Activated CD4-positive, CD25-positive, alpha-beta regulatory T cell treated with anti-CD3 and anti-CD28 coated beads, Interleukin-2, amount 50 U/mL, for 72 hours (primary cell): ENCODE data around the gene PGBD5.

Source experiments
- DNase-seq: peaks from one replicate; pipeline ENCODE4 v3.0.0; 2021

Gene PGBD5

DNA sequence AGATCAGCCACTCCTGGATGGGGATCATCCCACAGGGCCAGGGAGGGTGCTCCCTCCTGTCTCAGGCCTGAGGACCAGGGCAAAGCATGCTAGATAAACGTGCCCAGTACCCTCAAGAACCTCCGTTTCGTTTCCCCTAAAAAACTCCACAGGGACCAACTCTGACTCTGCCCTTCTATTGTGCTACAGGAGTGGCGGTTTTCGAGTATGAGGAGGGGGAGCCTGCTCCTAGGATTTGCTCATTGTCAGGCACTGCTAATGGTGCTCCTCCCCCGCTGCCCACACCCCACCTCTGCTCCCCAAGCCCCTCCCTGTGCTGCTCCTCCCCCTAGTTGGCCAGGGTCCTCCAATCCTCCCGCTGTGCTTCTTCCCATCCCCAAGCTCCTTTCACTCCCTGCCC is 32.0 kb downstream of the PGBD5 start:
- no peak for DNase-seq

DNA sequence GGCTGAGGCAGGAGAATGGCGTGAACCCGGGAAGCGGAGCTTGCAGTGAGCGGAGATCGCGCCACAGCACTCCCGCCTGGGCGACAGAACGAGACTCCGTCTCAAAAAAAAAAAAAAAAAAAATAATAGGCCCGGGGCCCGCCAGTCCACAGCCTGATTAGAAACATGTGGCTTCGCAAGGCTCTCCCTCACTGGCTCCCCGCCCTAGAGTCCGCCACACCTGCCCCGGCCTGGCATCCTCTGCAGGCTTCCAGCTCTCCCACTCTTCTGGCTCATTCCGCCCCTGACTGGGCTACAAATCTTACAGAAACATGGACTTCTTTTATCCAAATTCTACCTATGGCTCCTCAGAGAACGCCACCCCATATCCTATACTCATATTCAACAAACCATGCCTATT is 32.4 kb downstream of the PGBD5 start:
- no peak for DNase-seq

DNA sequence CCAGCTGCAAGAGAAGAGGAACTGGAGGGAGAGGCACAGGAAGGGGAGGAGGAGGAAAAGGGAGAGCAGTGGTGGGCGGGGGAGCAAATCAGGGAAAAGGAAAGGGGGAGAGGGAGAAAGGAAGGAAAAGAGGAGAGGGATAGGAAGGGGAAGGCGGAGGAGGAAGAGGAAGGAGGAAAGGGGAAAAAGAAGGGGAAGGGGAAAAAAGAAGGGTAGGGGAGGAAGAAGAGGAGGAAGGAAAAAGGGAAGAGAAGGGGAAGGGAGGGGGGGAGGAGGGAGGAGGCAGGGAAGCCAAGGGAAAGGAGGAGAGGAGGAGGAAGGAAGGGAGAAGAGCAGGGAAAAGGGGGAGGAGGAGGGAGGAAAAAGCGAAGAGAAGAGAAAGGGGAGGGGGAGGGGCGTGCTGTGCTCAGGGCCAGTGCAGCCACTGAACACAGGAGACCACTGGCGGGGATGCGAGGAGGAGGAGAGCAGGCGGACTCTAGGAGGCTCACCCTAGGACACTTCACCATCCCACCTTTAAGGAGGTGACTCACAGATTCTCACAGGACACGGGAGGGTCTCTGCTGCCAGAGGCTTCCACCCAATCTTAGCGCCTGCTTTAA is 33.1 kb downstream of the PGBD5 start:
- DNase-seq = no peak

DNA sequence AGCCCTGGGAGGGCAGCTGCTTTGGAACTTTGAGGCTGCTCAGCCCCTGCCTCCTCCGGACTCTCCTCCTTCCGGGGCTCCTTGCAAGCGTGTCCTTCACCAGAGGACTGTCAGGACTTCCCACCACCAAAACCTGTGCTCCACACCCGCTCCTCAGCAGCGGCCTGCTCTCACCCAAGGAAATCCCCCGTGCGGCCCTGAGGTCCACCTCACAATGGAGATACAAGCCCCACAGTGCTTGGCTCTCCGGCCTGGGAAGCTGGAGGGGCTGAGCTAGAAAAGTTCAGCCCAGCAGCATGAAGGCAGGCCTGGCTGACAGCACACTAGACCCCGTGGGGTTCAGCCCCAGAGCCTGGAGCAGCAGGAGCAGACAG is 33.6 kb downstream of the PGBD5 start:
- no peak for DNase-seq

DNA sequence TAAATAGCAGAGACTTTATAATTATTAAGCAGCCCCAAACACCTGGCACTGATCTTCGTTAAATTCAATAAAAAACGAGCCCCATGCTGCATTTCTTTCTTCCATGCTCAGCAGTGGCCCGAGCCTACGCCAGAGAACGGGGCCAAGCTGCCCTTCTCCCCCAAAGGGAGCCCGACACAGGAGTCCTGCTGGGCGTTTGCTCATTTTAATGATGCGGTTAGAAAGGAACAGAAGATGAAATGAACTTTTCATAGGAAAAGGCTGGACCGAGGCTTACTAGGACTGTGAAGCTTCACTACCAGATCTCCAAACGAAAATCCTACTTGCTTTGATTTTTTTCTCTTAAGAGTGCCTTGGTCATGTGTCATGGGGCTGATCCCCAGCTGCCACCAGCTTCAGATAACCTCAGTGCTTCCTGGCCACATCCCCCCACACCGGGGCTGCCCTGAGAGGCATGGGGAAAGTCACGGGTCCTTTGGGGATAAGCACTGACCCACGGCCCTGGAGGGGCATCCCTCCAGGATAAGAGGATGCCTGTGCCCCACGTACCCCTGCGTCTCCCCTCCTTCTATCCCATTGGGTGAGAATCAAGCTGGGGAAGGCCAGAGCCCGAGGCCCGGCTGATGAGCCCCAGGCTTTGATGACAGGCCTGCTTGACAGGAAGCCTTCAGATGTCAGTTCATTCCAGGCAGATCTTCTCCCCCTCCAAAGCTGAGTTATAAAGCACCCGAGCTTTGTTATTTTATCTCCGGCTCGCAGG is 34.2 kb downstream of the PGBD5 start:
- DNase-seq = no peak

DNA sequence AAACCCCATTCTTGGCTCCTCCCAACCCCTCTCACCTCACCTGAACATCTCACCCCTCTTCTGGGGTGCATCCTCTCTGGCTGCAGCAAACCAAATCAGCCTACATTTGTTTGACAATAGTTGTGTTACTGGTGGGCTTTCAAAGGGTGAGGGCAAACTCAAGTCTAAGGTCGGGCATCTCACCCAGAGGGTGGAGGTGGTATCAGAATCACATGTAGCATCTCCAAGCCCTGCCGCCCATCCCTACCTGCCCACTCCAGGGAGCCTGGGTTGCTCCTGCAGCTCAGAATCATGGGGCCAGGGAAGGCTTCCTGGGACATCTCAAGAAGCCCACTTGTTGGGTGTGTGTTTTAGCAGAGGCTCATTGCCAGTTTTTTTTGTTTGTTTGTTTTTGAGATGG is 35.8 kb downstream of the PGBD5 start:
- no peak for DNase-seq

DNA sequence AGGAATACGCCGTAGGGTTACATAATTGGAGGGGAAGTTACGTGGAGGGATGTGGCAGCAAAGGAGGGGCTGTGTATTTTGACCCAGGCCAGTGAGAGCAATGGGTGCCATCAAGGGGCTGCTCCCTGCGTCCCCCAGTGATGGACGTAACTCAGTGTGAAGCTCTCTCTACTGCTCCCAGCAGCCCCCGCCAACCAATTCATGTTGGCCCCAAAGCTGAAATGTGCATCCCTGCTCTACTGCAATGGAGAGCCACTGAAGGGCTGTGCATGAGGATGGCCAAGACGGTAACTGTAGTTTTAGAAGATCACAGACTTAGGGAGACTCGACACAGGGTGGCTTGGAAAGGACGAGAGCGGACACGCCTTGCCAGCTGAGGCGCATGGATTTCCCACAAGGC is 38.3 kb downstream of the PGBD5 start:
- no peak for DNase-seq

DNA sequence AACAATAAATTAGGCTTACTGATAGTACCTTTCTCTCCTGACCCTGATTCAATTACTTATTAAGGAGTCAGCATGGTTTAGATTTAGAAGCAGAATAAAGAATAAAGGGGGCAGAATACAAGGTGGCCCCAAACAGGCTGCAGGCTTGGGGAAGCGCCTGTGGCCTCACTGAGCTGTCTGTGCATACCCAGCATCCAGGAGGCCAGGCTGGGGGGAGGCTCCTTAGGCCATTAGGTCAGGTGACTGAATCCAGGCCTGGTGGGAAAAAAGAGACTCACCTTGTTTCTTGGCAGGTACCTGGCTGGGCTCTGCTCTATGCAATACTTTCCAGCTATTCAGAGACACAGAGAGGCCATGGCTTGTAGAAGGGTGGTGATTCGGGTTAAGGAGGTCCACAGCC is 38.8 kb downstream of the PGBD5 start:
- DNase-seq = no peak

DNA sequence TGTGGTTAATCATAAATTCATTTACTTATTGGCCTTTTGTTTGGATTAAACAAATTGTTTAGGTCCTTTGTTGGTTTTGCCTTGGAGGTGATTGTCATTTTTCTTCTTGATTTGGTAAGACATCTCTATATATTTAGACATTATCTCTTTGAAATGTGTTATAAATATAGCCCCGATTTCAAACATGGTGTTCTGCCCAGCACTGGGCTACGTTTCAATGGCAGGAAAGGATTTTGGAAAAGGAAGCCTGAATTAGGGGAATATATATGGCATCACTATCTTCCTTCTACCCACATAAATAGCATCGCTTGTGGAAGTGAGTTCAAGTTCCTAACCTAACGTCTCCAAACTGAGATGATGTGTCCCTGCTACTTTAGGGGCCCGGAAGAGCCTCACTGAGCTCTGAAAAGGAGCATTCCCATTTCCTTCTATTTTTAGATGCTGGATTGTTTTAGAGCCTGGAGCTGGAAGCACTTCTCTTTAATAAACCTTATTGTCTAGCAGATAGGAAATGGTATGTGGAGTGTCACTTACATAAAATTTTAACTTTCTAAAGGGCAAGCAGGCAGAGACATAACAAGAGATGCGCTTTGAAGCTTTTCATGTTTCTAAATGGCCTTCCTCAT is 39.4 kb downstream of the PGBD5 start:
- DNase-seq = no peak

DNA sequence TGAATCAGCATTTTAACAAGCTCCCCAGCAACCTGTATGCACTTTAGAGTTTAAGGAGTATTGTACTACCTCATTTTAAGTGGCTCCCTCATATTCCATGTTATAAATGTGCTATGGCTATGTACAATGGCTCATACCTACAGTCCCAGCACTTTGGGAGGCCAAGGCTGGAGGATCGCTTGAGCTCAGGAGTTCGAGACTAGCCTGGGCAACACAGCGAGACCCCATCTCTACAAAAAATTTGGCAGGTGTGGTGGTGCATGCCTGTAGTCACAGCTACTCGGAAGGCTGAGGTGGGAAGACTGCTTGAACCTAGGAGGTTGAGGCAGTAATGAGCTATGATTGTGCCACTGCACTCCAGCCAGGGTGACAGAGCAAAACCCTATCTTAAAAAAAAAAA is 40.2 kb downstream of the PGBD5 start:
- no peak for DNase-seq

DNA sequence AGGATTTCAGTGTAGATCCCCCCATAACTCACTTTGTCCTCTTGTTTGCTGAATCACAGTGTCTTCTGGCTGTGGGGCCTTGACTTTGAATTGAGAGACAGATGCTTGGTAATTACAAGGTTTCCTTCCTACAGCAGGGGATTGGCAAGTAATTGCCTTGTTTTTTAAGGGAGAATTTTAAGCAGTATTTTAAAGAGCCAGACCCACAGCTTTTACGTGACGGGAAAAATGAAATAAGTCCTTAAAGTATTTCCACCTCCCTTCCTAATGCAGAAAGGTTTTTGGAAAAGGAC is 41.0 kb downstream of the PGBD5 start:
- DNase-seq = no peak

DNA sequence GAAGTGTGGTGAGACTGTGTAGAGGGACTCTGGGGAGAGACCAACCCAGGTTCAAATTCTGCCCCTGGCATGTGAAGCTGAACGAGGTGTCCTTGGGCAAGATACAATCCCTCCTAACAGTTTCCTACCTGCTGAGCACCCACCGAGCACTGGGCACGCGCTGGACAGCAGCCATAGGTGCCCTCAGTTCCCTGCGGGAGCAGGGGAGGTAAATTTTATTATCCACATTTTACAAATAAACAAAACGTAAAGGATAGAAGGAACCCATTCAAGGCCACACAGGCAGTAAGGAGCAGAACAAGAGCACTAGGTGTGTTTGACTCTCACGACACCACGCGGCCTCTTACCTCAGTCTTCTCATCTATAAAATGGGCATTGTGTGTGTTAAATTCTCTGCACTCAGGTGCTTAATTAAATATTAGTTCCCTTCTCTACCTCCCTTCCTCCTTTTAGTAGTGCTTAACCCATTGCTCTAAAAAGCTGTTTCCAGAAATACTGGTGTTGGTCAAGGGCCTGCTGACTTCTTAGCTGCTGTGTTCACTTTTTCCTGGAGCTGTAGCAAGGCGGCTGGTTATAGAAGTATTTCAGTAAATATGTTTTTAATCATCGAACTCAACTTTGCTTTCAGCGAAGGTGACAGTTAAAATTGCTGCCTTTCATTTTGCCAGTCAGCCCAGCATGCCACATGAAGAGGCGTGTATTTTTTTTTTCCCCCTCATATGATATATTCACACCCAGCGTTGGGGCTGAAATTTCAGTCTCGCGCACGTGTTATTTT is 41.6 kb downstream of the PGBD5 start:
- no peak for DNase-seq

DNA sequence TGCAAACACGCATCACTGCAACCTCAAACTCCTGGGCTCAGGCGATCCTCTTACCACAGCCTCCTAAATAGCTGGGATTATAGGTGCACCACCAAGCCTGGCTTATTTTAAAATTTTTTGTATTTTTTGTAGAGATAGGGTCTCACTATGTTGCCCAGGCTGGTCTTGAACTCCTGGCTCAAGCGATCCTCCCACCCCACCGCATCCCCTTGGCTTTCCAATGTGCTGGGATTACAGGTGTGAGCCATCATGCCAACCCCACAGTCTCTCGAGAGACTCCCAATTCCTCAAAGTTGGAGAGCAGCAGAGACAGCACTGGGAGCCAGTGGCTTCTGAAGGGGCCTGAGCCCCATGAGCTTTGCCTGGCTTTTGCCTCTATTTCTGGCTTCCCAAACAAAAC is 42.7 kb downstream of the PGBD5 start:
- DNase-seq = no peak

DNA sequence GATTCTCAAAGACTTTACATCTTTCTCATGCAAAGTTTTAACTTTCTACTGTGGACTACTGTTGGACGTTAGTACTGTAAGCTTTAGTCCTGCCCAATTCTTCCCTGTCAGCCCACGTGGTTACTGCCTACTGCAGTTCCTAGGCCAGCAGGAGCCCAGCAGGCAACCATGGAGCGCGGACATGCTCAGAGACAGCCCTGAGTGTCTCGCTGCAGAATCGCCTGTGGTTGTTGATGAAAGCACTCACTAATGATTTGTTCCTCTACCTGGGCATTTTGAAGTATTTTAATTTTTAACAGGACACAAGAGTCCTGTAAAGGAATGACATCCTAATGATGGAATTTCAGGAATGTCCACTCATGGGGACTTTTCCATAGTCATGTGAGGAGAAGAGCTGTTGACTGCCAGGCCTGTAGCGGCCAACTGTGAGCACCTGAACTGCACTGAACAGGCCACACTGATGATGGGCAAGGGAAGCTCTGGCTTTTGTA is 44.1 kb downstream of the PGBD5 start:
- no peak for DNase-seq

DNA sequence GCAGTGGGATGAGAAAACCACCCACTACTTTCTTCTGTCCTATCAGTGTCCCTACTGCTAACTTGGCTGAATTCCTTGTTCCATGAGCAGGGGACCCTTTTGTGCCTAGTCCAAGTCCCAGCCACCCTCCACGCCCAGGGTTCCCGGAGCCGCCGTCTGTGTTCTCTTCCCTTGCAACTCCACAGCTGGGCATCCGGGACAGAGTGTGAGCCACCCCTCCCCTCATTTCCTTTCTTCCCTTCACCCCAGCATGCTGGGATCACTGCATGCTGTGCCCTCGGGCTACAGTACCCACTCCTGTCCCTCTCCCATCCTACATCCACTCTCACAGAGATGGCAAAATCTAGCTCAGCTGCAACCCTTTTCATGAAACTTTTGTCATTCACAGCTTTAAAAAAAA is 44.5 kb downstream of the PGBD5 start:
- no peak for DNase-seq

DNA sequence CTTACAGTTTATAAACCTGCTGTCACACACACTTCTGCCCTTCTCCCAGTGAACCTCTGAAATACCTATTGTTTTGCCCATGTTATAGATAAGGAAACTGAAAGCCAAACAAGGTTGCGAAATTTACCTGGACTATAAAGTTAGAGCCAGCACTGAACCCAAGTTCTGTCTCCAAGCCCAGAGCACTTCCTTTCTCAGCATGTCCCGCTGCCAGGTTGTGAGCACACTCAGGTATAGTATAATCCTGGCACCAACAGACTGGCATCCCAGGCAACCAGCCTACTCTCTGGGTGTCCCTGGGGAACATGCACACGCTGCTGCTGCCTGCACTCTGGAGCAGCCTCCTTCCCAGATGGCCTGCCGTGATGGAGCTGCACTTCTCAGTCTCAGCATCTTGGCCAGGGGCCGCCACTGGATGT is 45.1 kb downstream of the PGBD5 start:
- DNase-seq = no peak

DNA sequence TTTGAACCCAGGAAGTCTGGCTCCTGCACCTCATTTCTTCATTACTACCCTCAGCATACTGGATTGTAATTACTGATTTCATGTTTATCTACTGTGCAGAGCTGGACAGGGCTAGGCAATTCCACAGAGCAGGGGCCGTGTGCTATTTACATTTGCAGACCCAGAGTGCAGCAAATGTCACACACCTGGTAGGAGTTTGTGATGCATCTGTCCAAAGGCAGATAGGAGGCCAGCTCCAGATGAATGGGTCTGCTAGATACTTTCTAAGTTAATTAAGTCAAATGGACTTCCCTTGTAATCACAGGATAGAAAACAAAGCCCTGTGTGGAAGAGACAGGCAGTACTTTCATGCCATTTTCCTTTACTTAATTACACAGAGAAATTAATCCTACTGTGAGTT is 46.2 kb downstream of the PGBD5 start:
- no peak for DNase-seq

DNA sequence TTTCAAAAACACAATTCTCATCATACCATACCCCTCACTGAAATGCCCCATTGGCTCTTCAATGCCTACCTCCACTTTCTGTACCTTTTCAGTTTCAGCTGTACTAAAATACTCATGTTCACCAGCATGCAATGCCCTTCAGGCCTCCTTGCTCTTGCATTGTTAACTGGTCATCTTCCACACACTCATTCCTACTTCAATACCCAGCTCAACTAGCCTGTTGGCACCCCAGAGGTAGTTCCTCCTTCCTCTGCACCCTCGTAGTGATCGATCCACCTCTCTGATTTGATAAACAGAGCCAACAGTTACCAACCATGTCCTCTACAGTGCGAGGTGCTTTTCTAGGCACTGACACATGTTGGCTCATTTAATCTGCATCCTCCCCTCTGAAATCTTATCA is 46.7 kb downstream of the PGBD5 start:
- DNase-seq = no peak

DNA sequence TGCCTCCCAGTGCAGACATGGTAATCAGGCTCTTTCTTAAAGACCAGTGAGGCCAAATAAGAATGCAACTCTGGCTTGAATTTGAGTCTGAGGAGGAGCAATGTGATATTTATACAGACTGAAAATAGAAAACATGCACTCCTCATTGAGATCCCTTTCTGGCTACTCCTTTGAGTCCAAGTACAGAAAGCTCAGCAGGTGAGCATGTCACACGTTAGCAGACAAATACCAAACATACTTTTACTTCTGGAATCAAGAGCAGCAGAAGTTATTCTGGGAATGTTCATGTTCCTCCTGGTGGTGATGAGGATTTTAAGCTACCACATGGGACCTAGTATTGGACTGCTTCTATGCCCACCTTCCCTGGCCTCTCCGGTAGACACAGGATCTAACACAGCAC is 48.3 kb downstream of the PGBD5 start:
- no peak for DNase-seq

DNA sequence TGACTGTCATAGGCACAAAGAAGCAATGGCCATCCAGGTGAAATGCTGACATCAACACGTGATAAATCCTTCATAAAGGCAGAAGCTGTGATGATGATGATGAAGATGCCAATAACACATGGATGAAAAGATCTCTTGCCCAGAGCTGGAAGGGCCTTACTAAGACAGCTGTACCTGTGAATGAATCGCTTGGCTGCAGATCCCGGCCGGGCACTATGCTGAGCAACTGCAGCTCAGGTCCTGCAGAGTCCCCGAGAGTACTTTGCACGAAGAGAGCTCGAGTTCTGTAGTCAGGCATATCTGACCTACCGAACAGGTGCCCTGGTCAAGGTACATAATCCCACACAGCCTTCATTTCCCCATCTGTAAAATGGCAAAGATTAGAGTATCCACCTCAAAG is 48.8 kb downstream of the PGBD5 start:
- no peak for DNase-seq

DNA sequence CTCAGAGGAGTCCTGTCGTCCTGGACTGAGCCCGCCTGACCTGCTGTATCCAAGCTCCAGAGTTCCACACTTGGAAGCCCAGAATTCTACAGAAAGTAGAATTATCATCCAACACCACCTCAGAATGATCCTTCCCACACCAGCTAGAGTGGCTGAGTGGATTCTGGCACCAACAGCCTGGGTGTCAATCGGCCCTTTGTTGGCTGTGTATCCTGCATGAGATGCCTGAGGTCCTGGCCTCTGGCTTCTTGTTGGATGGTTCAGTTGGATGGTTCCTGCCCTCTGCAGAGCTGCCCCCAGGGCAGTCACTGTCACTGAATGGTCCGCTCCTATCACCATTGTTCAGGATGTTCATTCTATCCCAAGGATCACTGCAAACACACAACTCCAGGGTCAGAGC is 49.8 kb downstream of the PGBD5 start:
- DNase-seq = no peak

DNA sequence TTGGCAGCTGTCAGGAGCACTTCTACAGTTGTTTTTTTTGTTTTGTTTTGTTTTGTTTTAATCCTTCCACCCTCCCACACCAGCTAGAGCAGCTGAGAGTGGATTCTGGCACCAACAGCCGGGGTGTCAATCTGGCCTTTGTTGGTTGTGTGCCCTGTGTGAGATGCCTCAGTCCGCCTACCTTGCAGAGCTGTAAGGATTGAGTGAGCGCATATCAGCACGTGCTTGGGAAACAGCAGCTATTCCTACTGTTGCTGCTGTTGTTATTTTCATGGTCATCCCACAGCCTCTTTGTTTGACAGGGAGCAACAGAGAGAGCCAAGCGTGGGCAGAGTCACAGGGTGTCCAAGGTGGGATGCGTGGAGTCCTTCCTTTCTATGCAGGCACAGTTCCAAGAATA is 50.4 kb downstream of the PGBD5 start:
- no peak for DNase-seq

DNA sequence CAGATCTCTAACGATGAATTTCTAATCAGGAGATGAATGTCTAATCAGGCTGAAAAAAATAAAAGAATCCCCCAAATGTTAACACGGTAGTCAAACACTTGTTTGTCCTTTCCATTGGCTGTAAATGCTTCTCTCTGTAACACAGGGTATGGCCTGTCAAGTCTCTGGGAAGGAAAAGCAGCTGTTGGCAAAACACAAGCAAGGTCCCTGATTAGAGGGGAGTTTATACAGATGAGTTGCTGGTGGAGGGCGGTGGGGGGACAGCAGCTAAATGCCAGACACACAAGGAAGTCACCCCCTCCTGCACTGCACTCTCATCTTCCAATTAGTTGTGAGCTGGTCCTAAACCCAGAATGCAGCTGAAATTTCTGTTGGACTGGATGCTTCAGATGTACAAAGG is 51.0 kb downstream of the PGBD5 start:
- DNase-seq = no peak
